ENCODE results near the gene SSTR4.

The SSTR4 gene

DNA sequence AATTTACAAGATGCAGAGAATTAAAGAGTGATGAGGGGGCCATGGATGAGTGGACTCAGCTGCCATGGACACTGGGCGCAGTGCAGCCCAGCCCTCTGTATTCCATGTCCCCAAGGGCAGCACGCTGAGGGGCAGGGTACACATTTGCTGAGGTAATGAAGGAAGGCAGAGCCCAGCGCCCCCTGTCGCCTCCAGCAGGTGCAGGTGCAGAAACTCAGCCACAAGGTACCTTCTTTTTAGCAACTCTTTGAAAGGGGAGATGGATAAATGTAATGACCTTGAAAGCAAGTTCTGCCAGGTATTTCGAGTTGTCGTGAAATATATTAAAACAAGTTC, 43.9 kb downstream of the SSTR4 start:
- H3K4me3 ChIP-seq (ENCODE audit: low read length), result no peak overlapping the region
- H3K36me3 ChIP-seq (ENCODE audit: control insufficient read depth, insufficient read depth, low read length), result no peaks in the 10 kb centered on the region
- H3K27me3 ChIP-seq (ENCODE audit: control insufficient read depth, insufficient read depth, low read length), result no peaks in the 10 kb centered on the region
- H3K9ac ChIP-seq (ENCODE audit: low read length), result no peak overlapping the region
- H3K27ac ChIP-seq (ENCODE audit: low read depth, low read length), result no peak overlapping the region
- H3K4me1 ChIP-seq (ENCODE audit: control insufficient read depth, insufficient read depth, low read length), result no peaks in the 10 kb centered on the region

DNA sequence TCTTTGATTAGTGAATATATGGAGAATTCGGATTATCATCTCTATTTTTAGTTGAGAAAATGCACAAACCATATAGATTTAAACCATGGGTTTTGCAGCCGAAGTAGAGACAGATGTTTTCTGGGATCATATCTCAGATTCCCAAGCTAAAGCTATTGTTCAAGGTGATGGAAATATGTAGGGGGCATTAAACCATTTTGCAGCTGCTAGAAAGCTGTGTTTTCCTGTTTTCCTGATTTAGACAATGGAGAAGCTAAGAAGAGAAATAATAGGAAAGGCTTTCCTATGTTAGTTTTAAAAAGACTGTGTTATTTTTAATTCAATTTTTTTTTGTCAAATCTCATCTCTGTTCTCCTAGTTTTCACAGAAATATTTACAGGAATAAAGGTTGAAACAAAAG, 44.8 kb downstream of the SSTR4 start:
- no peaks in the 10 kb centered on the region for H3K4me1 ChIP-seq (ENCODE audit: control insufficient read depth, insufficient read depth, low read length)
- no peak overlapping the region for H3K4me3 ChIP-seq (ENCODE audit: low read length)
- no peak overlapping the region for H3K9ac ChIP-seq (ENCODE audit: low read length)
- no peaks in the 10 kb centered on the region for H3K36me3 ChIP-seq (ENCODE audit: control insufficient read depth, insufficient read depth, low read length)
- no peaks in the 10 kb centered on the region for H3K27me3 ChIP-seq (ENCODE audit: control insufficient read depth, insufficient read depth, low read length)
- no peak overlapping the region for H3K27ac ChIP-seq (ENCODE audit: low read depth, low read length)

DNA sequence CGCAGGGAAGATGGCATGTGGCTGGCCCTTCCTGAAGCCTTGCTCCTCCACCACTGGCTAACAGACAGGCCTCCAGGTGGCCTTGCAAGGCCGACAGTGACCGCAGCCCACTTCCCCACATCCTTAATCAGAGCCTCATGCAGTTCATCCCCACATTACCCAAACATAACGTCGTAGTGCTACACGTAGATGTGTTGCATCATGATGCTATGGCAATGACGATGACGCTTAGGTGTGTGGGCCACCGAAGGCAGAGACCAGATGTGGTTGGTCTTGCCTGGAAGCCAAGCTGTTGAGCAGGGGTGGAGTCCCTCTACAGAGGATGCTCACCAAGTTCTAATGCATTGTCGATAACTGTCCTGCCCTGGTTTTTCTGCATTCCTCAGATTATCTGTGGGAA, 45.4 kb downstream of the SSTR4 start:
- Histone ChIP-seq H3K27ac (ENCODE audit: low read depth, low read length) (no peak overlapping the region), H3K9ac (ENCODE audit: low read length) (no peak overlapping the region), H3K36me3 (ENCODE audit: control insufficient read depth, insufficient read depth, low read length) (no peaks in the 10 kb centered on the region), H3K4me3 (ENCODE audit: low read length) (no peak overlapping the region), H3K27me3 (ENCODE audit: control insufficient read depth, insufficient read depth, low read length) (no peaks in the 10 kb centered on the region), H3K4me1 (ENCODE audit: control insufficient read depth, insufficient read depth, low read length) (no peaks in the 10 kb centered on the region)

DNA sequence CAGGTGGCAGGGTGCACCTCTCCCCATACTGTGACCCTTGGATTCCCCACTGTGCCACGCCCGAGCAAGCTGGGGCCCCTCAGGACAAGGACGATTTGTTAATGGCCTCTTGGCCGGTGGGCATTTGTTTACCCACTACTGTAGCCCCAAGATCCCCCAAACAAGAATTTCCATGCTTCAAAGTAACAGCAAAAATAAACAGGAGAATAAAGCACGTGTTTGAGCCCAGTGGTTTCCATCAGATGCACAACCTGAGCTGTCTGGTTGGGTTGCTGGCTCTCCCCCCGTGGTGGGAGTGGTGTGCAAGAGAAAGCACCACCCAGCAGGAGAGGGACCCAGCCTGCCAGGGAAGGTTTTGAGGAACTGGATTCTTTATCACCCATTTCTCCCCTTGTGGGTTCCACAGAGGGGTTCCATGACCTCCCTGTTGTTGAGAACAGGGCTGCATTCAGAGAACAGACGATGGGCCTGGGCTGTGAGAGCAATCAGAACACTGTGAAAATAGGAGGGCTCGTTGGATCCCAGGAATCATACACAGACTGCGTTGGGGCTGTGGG, 46.2 kb downstream of the SSTR4 start:
- Histone ChIP-seq H3K4me1 (ENCODE audit: control insufficient read depth, insufficient read depth, low read length) (no peaks in the 10 kb centered on the region), H3K4me3 (ENCODE audit: low read length) (no peak overlapping the region), H3K36me3 (ENCODE audit: control insufficient read depth, insufficient read depth, low read length) (no peaks in the 10 kb centered on the region)

DNA sequence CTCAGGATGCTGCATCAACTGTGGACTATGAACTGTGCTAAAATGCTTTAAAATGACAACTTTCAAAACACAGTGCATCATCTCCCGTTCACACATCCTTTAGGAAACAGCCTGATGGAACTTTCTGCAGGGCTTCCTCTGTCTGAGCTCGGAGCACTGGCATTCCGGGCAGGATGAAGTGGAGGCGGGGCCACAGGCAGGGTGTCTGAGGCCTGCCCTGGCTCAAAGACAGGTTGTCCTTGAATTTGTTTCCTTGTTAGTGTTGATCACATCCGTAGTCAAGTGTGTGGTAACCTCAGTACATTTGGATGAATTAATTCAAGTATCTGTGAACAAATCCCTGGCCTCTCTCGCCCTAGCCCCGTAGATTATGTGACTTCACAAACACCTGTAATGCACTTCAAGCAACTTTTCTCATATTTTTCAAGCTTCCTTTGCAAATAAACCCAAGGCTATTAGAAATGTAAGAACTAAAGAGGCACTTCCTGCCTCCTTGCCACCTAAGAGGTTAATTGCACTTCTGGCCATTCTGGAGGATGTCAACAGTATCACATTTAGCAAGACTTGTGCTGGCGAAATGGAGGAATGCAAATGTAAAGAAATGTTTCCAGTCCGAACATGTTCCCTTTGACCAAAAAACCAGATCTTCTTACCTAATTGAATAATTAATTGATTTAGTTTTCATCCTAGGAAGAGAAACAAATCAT, 47.9 kb downstream of the SSTR4 start:
- Histone ChIP-seq H3K36me3 (ENCODE audit: control insufficient read depth, insufficient read depth, low read length) (no peaks in the 10 kb centered on the region), H3K9ac (ENCODE audit: low read length) (no peak overlapping the region), H3K4me1 (ENCODE audit: control insufficient read depth, insufficient read depth, low read length) (no peaks in the 10 kb centered on the region), H3K27ac (ENCODE audit: low read depth, low read length) (peak overlapping the region; percentile 6), H3K4me3 (ENCODE audit: low read length) (peak overlapping the region; percentile 27), H3K27me3 (ENCODE audit: control insufficient read depth, insufficient read depth, low read length) (no peaks in the 10 kb centered on the region)

More for the DNA sequence above, 46.2 kb downstream of the SSTR4 start:
- no peak overlapping the region for H3K9ac ChIP-seq (ENCODE audit: low read length)
- H3K27ac ChIP-seq (ENCODE audit: low read depth, low read length), result no peak overlapping the region
- no peaks in the 10 kb centered on the region for H3K27me3 ChIP-seq (ENCODE audit: control insufficient read depth, insufficient read depth, low read length)

DNA sequence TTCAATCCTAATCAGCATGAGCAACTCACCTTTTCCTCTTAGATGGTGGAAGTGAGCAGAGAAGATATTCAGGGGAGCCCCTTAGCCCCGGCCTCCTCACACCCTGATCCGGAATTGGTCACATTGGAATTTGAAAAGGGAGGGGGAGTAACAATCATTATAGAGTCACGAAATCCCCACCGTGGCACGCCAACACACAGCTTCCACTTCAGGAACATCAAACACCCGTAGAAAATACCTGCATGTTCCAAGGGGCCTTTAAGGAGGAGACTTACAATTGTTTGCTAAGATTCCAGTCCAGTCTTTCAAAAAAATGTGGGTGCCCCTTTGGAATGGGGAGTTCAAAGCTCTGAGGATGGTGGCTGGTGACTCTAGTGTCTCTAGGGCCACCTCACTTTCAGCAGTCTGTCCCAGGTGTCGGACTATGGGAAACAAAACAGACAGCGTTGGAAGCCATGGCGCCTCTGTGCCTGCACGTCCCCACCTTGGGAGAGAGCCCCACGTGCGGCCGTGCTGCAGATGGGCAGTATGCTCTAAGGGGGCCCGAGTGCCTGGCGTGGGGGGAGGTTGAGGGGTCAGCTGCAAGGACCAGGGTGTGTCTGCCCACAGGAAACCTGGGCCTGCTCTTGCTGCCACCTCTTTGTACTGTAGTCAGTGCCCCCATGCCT, 48.6 kb downstream of the SSTR4 start:
- Histone ChIP-seq H3K36me3 (ENCODE audit: control insufficient read depth, insufficient read depth, low read length) (no peaks in the 10 kb centered on the region), H3K9ac (ENCODE audit: low read length) (no peak overlapping the region), H3K4me1 (ENCODE audit: control insufficient read depth, insufficient read depth, low read length) (no peaks in the 10 kb centered on the region), H3K27me3 (ENCODE audit: control insufficient read depth, insufficient read depth, low read length) (no peaks in the 10 kb centered on the region), H3K27ac (ENCODE audit: low read depth, low read length) (peak overlapping the region; percentile 12), H3K4me3 (ENCODE audit: low read length) (peak overlapping the region; percentile 44)

DNA sequence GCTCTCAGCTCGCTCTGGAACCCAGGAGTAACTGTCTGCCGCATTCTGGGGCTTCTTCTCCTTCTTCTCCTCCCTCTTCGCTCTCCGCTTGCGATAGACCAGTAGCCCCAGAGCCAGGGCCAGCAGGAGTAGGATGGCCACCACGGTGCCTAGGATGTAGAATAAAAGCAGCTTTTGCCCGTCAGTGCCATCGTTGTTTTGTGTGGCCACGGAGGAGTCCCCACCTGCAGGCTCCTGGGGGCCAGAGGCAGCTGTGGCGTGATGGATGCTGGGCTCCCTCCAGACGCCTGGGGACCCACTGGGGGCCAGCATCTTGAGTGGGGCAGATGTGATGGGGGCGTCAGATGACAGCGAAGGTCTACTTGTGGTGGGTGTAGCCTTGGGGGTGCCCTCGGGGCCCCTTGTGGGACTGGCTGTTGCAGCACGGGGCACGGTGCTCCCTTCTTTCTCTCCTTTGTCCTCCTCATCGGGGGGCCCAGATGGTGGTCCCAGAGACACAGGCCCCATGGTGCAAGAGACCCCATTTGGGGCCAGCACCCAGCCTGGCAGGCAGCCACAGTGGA, 49.3 kb downstream of the SSTR4 start:
- no peak overlapping the region for H3K9ac ChIP-seq (ENCODE audit: low read length)
- H3K36me3 ChIP-seq (ENCODE audit: control insufficient read depth, insufficient read depth, low read length), result no peaks in the 10 kb centered on the region
- H3K4me1 ChIP-seq (ENCODE audit: control insufficient read depth, insufficient read depth, low read length), result no peaks in the 10 kb centered on the region
- peak overlapping the region; percentile 44 for H3K4me3 ChIP-seq (ENCODE audit: low read length)
- H3K27ac ChIP-seq (ENCODE audit: low read depth, low read length), result peak overlapping the region; percentile 12
- no peaks in the 10 kb centered on the region for H3K27me3 ChIP-seq (ENCODE audit: control insufficient read depth, insufficient read depth, low read length)

DNA sequence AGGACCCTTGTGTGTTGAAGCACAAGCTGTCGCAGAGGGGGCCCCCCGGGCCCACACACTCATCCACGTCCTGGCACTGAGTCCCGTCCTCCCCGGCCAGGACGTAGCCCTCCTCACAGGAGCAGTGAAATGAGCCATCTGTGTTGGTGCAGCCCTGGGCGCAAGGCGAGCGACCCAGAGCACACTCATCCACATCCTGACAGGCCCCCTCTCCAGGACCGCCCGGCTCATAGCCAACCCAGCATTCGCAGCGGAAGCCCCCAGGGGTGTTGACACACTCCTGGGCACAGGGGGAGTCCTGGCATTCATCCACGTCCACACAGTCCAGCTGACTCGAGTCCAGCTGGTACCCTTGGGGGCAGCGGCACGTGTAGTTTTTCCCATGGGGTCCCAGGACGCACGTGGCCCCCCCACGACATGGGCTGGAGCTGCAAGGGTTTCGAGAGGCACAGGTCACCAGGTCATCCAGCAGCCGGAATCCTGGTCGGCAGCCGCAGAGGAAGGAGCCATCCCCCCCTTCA, 49.8 kb downstream of the SSTR4 start:
- Histone ChIP-seq H3K9ac (ENCODE audit: low read length) (no peak overlapping the region), H3K4me3 (ENCODE audit: low read length) (no peak overlapping the region), H3K4me1 (ENCODE audit: control insufficient read depth, insufficient read depth, low read length) (no peaks in the 10 kb centered on the region), H3K27ac (ENCODE audit: low read depth, low read length) (peak overlapping the region; percentile 63), H3K36me3 (ENCODE audit: control insufficient read depth, insufficient read depth, low read length) (no peaks in the 10 kb centered on the region), H3K27me3 (ENCODE audit: control insufficient read depth, insufficient read depth, low read length) (no peaks in the 10 kb centered on the region)

DNA sequence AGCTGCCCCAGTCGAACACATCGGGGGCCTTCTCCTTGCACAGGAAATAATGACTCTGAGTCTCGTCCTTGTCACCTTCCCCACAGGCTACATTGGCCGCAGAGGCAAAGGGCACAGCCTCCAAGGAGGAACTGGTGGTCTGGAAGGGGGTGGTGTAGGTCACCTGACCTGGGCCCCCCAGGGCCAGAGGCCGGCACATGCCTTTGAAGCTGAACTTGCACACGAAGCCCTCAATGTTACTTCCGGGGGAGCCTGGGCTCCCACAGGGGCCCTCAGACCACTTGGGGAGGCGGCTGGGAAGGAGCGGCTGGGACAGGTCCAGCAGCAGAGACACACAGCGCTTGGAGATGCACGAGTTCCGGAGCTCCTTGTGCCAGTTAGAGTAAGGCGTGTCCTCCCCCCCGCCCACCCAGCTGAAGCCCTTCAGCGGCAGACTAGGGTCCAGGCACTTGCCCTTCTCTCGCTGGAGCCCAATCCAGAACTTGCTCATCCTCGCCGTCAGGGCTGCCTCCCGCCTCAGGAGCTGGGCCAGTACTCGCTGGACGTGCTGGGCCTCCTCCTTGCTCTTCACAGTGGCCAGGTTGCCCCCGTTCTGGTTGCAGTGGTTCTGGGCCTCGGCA, 50.4 kb downstream of the SSTR4 start:
- Histone ChIP-seq H3K36me3 (ENCODE audit: control insufficient read depth, insufficient read depth, low read length) (no peaks in the 10 kb centered on the region), H3K9ac (ENCODE audit: low read length) (no peak overlapping the region), H3K4me1 (ENCODE audit: control insufficient read depth, insufficient read depth, low read length) (no peaks in the 10 kb centered on the region), H3K27ac (ENCODE audit: low read depth, low read length) (peak overlapping the region; percentile 63), H3K27me3 (ENCODE audit: control insufficient read depth, insufficient read depth, low read length) (no peaks in the 10 kb centered on the region), H3K4me3 (ENCODE audit: low read length) (peak overlapping the region; percentile 40)

DNA sequence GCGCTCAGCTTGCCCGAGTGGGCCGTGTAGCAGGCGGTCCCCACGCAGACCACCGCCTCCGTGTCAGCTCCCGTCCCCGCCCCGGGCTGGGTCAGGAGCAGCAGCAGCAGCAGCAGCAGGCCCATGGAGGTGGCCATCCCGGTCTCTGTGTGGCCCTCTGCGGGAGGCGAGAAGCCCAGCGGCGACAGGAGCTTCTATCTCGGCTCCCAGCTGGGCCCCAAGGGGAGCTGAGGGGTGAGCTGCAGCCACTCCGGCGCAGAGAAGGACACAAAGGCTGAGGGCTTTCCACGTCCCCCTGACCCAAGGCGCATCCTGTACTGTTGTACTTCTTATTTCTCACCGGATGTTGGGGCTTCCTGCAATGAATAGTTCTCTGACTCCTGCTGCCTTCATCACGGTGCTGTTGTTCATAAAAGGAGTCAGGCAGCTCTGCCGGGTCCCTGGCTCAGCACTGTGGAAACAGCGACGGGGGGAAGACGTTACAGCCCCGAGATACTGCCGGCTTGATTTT, 51.0 kb downstream of the SSTR4 start, which contains the start of gene CD93:
CD93 (minus strand) TSS at position 269 of the 511 bp plus-strand sequence; CDS start at position 137, 132 bp downstream.
- Histone ChIP-seq H3K4me1 (ENCODE audit: control insufficient read depth, insufficient read depth, low read length) (no peaks in the 10 kb centered on the region), H3K36me3 (ENCODE audit: control insufficient read depth, insufficient read depth, low read length) (no peaks in the 10 kb centered on the region), H3K27me3 (ENCODE audit: control insufficient read depth, insufficient read depth, low read length) (no peaks in the 10 kb centered on the region), H3K4me3 (ENCODE audit: low read length) (peak within 1 kb of the TSS; percentile 40), H3K9ac (ENCODE audit: low read length) (no peak within 1 kb of the TSS), H3K27ac (ENCODE audit: low read depth, low read length) (peak within 1 kb of the TSS; percentile 63)

DNA sequence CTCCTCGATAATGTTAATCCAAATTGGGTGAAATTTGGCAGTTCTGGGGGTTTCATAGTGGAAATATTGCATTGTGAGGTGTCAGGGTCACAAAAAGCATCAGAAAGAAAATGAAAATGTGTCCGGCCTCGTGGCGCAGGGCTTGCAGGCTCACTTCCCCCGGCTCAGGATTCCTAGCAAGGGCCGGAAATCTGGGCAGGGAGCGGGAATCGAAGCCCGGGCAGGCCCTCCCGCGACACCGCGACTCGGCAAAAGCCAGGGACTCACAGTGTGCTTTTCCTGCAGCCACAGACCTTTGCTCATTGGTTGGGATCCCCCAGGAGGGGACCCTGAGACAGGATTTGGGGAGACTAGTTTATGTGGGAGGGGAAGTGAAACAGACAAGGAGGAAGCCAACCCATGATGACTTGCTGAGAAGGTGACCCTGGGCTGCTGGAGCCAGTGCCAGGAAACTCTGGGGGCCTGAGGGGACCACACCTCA, 51.9 kb downstream of the SSTR4 start:
- Histone ChIP-seq H3K27ac (ENCODE audit: low read depth, low read length) (peak overlapping the region; percentile 48), H3K4me1 (ENCODE audit: control insufficient read depth, insufficient read depth, low read length) (no peaks in the 10 kb centered on the region), H3K9ac (ENCODE audit: low read length) (no peak overlapping the region)

More for the DNA sequence above, 51.9 kb downstream of the SSTR4 start:
- H3K36me3 ChIP-seq (ENCODE audit: control insufficient read depth, insufficient read depth, low read length), result no peaks in the 10 kb centered on the region
- H3K4me3 ChIP-seq (ENCODE audit: low read length), result no peak overlapping the region
- no peaks in the 10 kb centered on the region for H3K27me3 ChIP-seq (ENCODE audit: control insufficient read depth, insufficient read depth, low read length)

Measured in rectal smooth muscle tissue (tissue), 1 donor.